ENCODE results near the gene CLEC18A. TPM values are rescaled to one million over a fixed set of nuclear protein-coding genes. Genes with fewer than 3 reads are reported as not detected.

Gene CLEC18A
- total and polyA plus RNA-seq, 2 of the 4 experiments (the other 2 are of a cell fraction): under 0.01 TPM; not detected in 1

- TF ChIP-seq MAFK (IDR thresholded peaks at IDR 0.05; ENCODE audit: low read depth, low read length): no peak
These were observed 46.5 kb upstream of the CLEC18A start (continued) for GRCh38 chr16:69904495-69905170.

DNA sequence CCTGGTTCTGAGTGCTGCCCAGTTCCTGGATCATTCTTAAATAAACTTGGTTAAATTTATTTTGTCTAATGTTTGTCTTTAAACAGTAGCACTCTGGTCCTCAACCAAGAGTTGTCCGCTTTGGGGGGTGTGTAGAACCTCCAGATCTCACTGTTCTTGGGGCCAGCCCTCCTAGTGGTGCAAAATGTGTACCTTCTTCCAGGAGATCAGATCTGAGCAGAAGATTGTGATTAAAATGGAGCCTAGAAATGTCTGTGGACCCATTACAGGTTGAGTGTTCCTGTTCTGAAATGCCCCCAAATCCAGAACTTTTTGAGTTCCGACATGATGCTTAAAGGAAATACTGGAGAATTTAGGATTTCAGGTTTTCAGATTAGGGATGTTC is 46.0 kb upstream of the CLEC18A start:
- no peak overlapping the region; the same call in 1 of the 2 replicates for H3K18ac ChIP-seq (ENCODE audit: low read depth, low read length)
- TF ChIP-seq RFX5 (IDR thresholded peaks at IDR 0.05; ENCODE audit: low read depth, low read length) (no peak), ELK1 (IDR thresholded peaks at IDR 0.05; ENCODE audit: borderline replicate concordance, low read depth, low read length) (no peak), CEBPB (IDR thresholded peaks at IDR 0.05; ENCODE audit: low read depth, low read length) (no peak), MAZ (IDR thresholded peaks at IDR 0.05; ENCODE audit: borderline replicate concordance, low read depth, low read length) (no peak)
- H3K27me3 ChIP-seq (ENCODE audit: control insufficient read depth, insufficient read depth, low read length): no peaks in the 10 kb centered on the region
- no peak overlapping the region for H2AFZ ChIP-seq (replicated peaks; ENCODE audit: low read length, poor library complexity)
- H3K4ac ChIP-seq (ENCODE audit: low read depth, low read length): peak overlapping the region; percentile 41
- DNase-seq (no peak), ATAC-seq (ENCODE audit: low read depth) (no peak)
- in situ Hi-C loops (cut with MboI; ENCODE audit: low sequenced_read_pairs) (no loop called here), intact Hi-C loops (cut with micrococcal nuclease) (no loop called here), dilution Hi-C loops (cut with HindIII; ENCODE audit: low sequenced_read_pairs, unreplicated experiment) (no loop called here)
- H3K23ac ChIP-seq (ENCODE audit: low read depth, low read length): no peak overlapping the region
- H3K27ac ChIP-seq (ENCODE audit: insufficient read depth, low read length): no peak overlapping the region
- BruUV-seq (replicated peaks): no TSS peak
- H3K79me1 ChIP-seq (ENCODE audit: low read depth in 1 of 2, low read length in 2 of 2): peaks cover 0 to 7% of the 10 kb centered on the region in 2 experiments; a peak in 1 of 4 replicates
- H4K5ac ChIP-seq (ENCODE audit: low read depth, low read length): no peak overlapping the region
- no peaks in the 10 kb centered on the region; the same call in none of the 2 replicates for H3K9me1 ChIP-seq (ENCODE audit: insufficient read depth, low read length)
- H3K9me3 ChIP-seq (ENCODE audit: control insufficient read depth, insufficient read depth, low read length): no peaks in the 10 kb centered on the region
- no peak overlapping the region for H4K91ac ChIP-seq (ENCODE audit: insufficient read depth, low read depth, low read length)
- no CpG with 5 or more reads among the region's 2 CpGs for WGBS, 2 experiments (ENCODE audit: extremely low coverage in 2 of 2, insufficient read length in 1 of 2)
- peak overlapping the region; percentile 92; the same call in 2 of the 3 replicates for H2BK15ac ChIP-seq (ENCODE audit: low read depth, low read length)
- H3K4me3 ChIP-seq (ENCODE audit: insufficient read depth, low read depth, low read length): no peak overlapping the region
- peaks cover 8% of the 10 kb centered on the region for H3K36me3 ChIP-seq (ENCODE audit: control insufficient read depth, insufficient read depth, low read length)
- no peak overlapping the region for H2AK5ac ChIP-seq (ENCODE audit: low read depth, low read length)
- no peak overlapping the region for H2BK5ac ChIP-seq (ENCODE audit: low read depth, low read length, poor library complexity, severe bottlenecking)
- no peak overlapping the region for H3K14ac ChIP-seq (replicated peaks; ENCODE audit: low read depth, low read length)
- no peak overlapping the region for H2AK9ac ChIP-seq (replicated peaks; ENCODE audit: low read depth, low read length, poor library complexity)
- no peak overlapping the region for H2BK20ac ChIP-seq (ENCODE audit: low read depth, low read length)
- no peaks in the 10 kb centered on the region; the same call in 1 of the 2 replicates for H4K20me1 ChIP-seq (ENCODE audit: insufficient read depth, low read length)
- H3K9ac ChIP-seq (ENCODE audit: low read depth, low read length): no peak overlapping the region
- H3K4me2 ChIP-seq (ENCODE audit: low read depth, low read length): no peak overlapping the region
- no peak overlapping the region; the same call in 1 of the 2 replicates for H2BK120ac ChIP-seq (ENCODE audit: low read depth, low read length)
- ChIA-PET CTCF (no interaction called here), POLR2A (ENCODE audit: unreplicated experiment) (no interaction called here)
- H3K56ac ChIP-seq (ENCODE audit: extremely low read depth, insufficient read depth, low read length): no peak overlapping the region
- peaks cover 12% of the 10 kb centered on the region for H3K4me1 ChIP-seq (ENCODE audit: control insufficient read depth, insufficient read depth, low read length)
- no peak overlapping the region for H4K8ac ChIP-seq (ENCODE audit: low read depth in 2 of 2, low read length in 2 of 2)
